OCI-LY7 (cell line): ENCODE data around the gene LMTK3. TPM values are rescaled to one million over a fixed set of nuclear protein-coding genes. Genes with fewer than 3 reads are reported as not detected.

Source experiments
- BruUV-seq: library from RNA; stranded (reverse); fragments of 400-500 nt; replicated peaks from 2 replicates; lab custom pipeline; 2021; lab: Mats Ljungman, UMichigan
- CTCF ChIA-PET: fragments of 300-600 bp; sonication (Branson Sonifier 250); formaldehyde crosslinking; loops from one replicate; lab custom pipeline; 2022; ENCODE audit warnings: antibody characterized with exemption; ENCODE audit not compliant: unreplicated experiment; lab: Charles Lee
- POLR2A ChIA-PET: fragments of 300-600 bp; sonication (Branson Sonifier 250); formaldehyde crosslinking; loops from one replicate; lab custom pipeline; 2022; ENCODE audit warnings: antibody characterized with exemption; lab: Charles Lee
- DNase-seq: peaks from one replicate; pipeline ENCODE4 v3.0.0-alpha.2; 2015; ENCODE audit warnings: low spot score
- H2AFZ ChIP-seq: fragments of 200-600 bp; sonication (generic), shearing (Covaris generic); 2 replicates; pipeline ENCODE4 v1.6.1; 2014; ENCODE audit warnings: mild to moderate bottlenecking, antibody characterized with exemption, low read length, moderate library complexity
- H3K27ac ChIP-seq: fragments of 200-600 bp; sonication (generic); 2 replicates; pipeline ENCODE4 v1.5.1; 2014; ENCODE audit warnings: mixed run types, low read depth, mild to moderate bottlenecking, moderate library complexity, low read length, inconsistent platforms; ENCODE audit not compliant: poor library complexity, severe bottlenecking
- H3K36me3 ChIP-seq: fragments of 200-600 bp; sonication (generic); 2 replicates; pipeline ENCODE4 v1.6.1; 2014; ENCODE audit warnings: mild to moderate bottlenecking, antibody characterized with exemption, low read length, moderate library complexity, mixed read lengths; ENCODE audit not compliant: insufficient read depth
- H3K4me1 ChIP-seq: fragments of 200-600 bp; sonication (generic); 2 replicates; pipeline ENCODE4 v1.5.1; 2014; ENCODE audit warnings: mild to moderate bottlenecking, low read length; ENCODE audit not compliant: insufficient read depth, poor library complexity, severe bottlenecking
- H3K4me2 ChIP-seq: fragments of 200-600 bp; sonication (generic); 2 replicates; pipeline ENCODE4 v1.6.1; 2014; ENCODE audit warnings: mild to moderate bottlenecking, low read length
- H3K4me3 ChIP-seq: fragments of 200-600 bp; sonication (generic); 2 replicates; pipeline ENCODE4 v1.5.1; 2014; ENCODE audit warnings: mild to moderate bottlenecking, low read depth, low read length; ENCODE audit not compliant: poor library complexity, severe bottlenecking
- H3K79me2 ChIP-seq: fragments of 200-600 bp; sonication (generic); 2 replicates; pipeline ENCODE4 v1.6.1; 2016; ENCODE audit warnings: low read depth, mild to moderate bottlenecking, low read length, moderate library complexity, mixed read lengths; ENCODE audit not compliant: insufficient read depth
- H3K9me2 ChIP-seq: fragments of 200-600 bp; sonication (generic); 2 replicates; pipeline ENCODE4 v1.6.1; 2016; ENCODE audit warnings: mild to moderate bottlenecking, low read length, mixed read lengths; ENCODE audit not compliant: insufficient read depth
- H3K9me3 ChIP-seq: fragments of 200-600 bp; sonication (generic); 2 replicates; pipeline ENCODE4 v1.6.1; 2014; ENCODE audit warnings: mild to moderate bottlenecking, mixed run types, low read length, mixed read lengths
- H4K20me1 ChIP-seq: fragments of 200-600 bp; sonication (generic); 2 replicates; pipeline ENCODE4 v1.6.1; 2014; ENCODE audit warnings: mild to moderate bottlenecking, antibody characterized with exemption, low read length, moderate library complexity, mixed read lengths; ENCODE audit not compliant: insufficient read depth
- CTCF ChIP-seq: fragments of 200-600 bp; sonication (generic); conservative IDR thresholded peaks from 2 replicates; pipeline ENCODE4 v1.5.1; 2014; ENCODE audit warnings: mild to moderate bottlenecking, antibody characterized with exemption, low read length, moderate library complexity, mixed read lengths
- EZH2phosphoT487 ChIP-seq: fragments of 200-600 bp; sonication (generic); IDR thresholded peaks from 2 replicates; pipeline ENCODE4 v1.6.1; 2018; ENCODE audit warnings: low read depth, borderline replicate concordance, mild to moderate bottlenecking, mixed run types, antibody characterized with exemption, low read length, moderate library complexity, mixed read lengths
- intact Hi-C: fragments of 100-400 bp; cut with micrococcal nuclease; formaldehyde crosslinking; loops from one replicate; pipeline ENCODE4 v1.10.0; 2022; ENCODE audit not compliant: unreplicated experiment
- total RNA-seq, 2 experiments: library from RNA; depleted of rRNA in 1 of 2; stranded (reverse); fragments of >200 nt in 1 of 2; shearing (Covaris generic) in 1 of 2; gene quantifications; 2 replicates each; pipeline ENCODE4 v1.2.3, GENCODE V29; 2014 to 2022

LMTK3 gene
- total RNA-seq, 2 experiments from 2014 or later, result 1.3 to 9.7 TPM

GRCh38 chr19:48537541-48537940 is 25.9 kb upstream of the LMTK3 start:
- H3K79me2 ChIP-seq, result no peaks in the 10 kb centered on the region
- H3K9me3 ChIP-seq, result no peaks in the 10 kb centered on the region
- no peaks in the 10 kb centered on the region for H4K20me1 ChIP-seq
- POLR2A ChIA-PET, result no interaction called here
- intact Hi-C loops, result no loop called here
- no peaks in the 10 kb centered on the region for H3K4me1 ChIP-seq
- H3K27ac ChIP-seq, result no peak overlapping the region
- H3K4me3 ChIP-seq, result no peak overlapping the region
- H3K36me3 ChIP-seq, result no peaks in the 10 kb centered on the region
- no peak overlapping the region for H3K4me2 ChIP-seq
- no peak overlapping the region for H2AFZ ChIP-seq
- CTCF ChIA-PET, result interaction anchor here (0.6 kb wide), 1 partner anchor 44 kb away, joined by 9 read pairs; no protein-coding TSS in a partner anchor
- no peak for DNase-seq
- TF ChIP-seq EZH2phosphoT487, result no peak
- no peak for TF ChIP-seq CTCF
- no TSS peak for BruUV-seq
- H3K9me2 ChIP-seq, result no peaks in the 10 kb centered on the region

- no peak for DNase-seq
- ChIA-PET CTCF (no interaction called here), POLR2A (no interaction called here)
- H3K9me3 ChIP-seq, result no peaks in the 10 kb centered on the region
- H2AFZ ChIP-seq, result no peak overlapping the region
- no peaks in the 10 kb centered on the region for H3K79me2 ChIP-seq
- BruUV-seq, result no TSS peak
- no peak overlapping the region for H3K4me3 ChIP-seq
- no peak overlapping the region for H3K4me2 ChIP-seq
- no peaks in the 10 kb centered on the region for H4K20me1 ChIP-seq
- H3K27ac ChIP-seq, result no peak overlapping the region
- H3K36me3 ChIP-seq, result no peaks in the 10 kb centered on the region
- H3K4me1 ChIP-seq, result no peaks in the 10 kb centered on the region
- no peak for TF ChIP-seq EZH2phosphoT487
- no peak for TF ChIP-seq CTCF
- intact Hi-C loops, result no loop called here
- no peaks in the 10 kb centered on the region for H3K9me2 ChIP-seq
Observed at GRCh38 chr19:48533770-48534169, 22.1 kb upstream of the LMTK3 start.

DNA sequence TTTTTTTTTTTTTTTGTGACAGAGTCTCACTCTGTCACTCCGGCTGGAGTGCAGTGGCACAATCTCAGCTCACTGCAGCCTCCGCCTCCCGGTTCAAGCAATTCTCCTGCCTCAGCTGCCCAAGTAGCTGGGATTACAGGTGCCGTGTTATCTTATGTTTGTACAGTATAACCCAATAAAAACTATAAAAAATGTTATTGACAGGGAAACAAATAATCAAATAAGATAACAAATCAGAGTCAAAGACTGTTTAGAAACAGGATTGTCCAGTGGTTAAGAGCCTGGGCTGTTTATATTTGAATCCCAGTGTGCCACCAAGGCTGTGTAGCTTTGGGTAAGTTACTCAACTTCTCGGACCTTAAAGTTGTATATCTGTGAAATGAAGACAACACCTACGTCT is 19.1 kb upstream of the LMTK3 start:
- Histone ChIP-seq H3K27ac (no peak overlapping the region), H4K20me1 (no peaks in the 10 kb centered on the region), H3K9me2 (no peaks in the 10 kb centered on the region), H3K4me2 (no peak overlapping the region), H3K36me3 (no peaks in the 10 kb centered on the region), H2AFZ (no peak overlapping the region), H3K4me3 (no peak overlapping the region), H3K4me1 (no peaks in the 10 kb centered on the region), H3K9me3 (peaks cover 9% of the 10 kb centered on the region; the same call in 1 of the 2 replicates), H3K79me2 (no peaks in the 10 kb centered on the region)
- intact Hi-C loops, result no loop called here
- POLR2A ChIA-PET, result no interaction called here
- CTCF ChIA-PET, result no interaction called here
- BruUV-seq, result no TSS peak
- no peak for DNase-seq
- no peak for TF ChIP-seq CTCF
- TF ChIP-seq EZH2phosphoT487, result no peak
